ENCODE results near the gene MC1R. TPM values are rescaled to one million over a fixed set of nuclear protein-coding genes. Genes with fewer than 3 reads are reported as not detected.
A peak's percentile ranks its signal among the peaks of the same experiment; 100 is the strongest.

Gene MC1R
- total and polyA plus RNA-seq, 10 of the 15 experiments (the other 5 are each of a cell fraction or from before 2014, with no cell fraction given) = 0.06 to 2.3 (median 0.45) TPM

DNA sequence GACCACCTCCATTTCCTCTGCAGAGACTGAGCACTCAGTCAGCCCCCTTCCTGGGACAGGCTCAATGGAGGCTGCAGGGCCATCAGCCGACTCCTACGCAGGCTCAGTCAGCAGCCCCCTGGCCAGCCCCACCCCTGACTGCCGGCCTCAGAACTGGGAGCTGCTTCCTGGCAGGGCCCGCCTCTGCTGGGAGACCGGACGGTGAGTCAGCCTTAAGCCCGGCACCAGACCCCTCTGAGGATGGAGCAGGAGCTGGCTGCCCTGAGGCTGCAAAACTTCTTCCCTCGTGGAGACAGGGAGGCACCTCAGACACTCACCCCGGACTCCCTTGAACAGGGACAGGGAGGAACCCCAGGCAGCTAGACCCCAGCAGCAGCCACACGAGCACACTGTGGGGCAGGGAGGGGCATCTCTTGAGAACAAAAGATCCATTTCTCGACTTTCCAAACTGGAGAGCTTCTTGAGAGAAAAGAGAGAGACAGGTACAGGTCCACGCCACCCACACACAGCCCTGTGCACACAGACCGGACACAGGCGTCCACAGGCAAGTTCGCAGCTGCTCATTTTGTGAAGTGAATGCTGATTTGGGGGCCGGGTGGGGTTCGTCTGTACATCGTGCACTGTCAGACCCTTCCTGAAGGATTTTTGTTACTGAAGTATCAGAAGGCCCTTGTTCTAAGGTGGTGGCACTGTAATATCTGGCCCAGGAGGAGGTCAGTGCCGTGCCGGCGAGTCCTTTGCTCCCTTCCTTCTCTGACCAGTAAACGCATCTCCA, 3.2 kb downstream of the MC1R start:
- Histone ChIP-seq H4K20me1 (ENCODE audit: control insufficient read depth, insufficient read depth) (no peaks in the 10 kb centered on the region), H2AFZ (ENCODE audit: control insufficient read depth, low read depth, low read length) (no peak overlapping the region), H3K9me3 (replicated peaks; ENCODE audit: control insufficient read depth, insufficient read depth, low read length) (no peaks in the 10 kb centered on the region), H3K27me3 (replicated peaks in 1 of 2; ENCODE audit: control insufficient read depth in 2 of 2, insufficient read depth in 2 of 2, low read length in 1 of 2) (peaks cover 14 to 16% of the 10 kb centered on the region in 2 experiments), H3K4me3 (no peak overlapping the region), H3K4me2 (ENCODE audit: control insufficient read depth, insufficient read depth) (no peak overlapping the region), H3K79me2 (ENCODE audit: control insufficient read depth, insufficient read depth, low read length) (no peaks in the 10 kb centered on the region), H3K36me3 (ENCODE audit: control insufficient read depth in 2 of 2, insufficient read depth in 2 of 2, low read length in 1 of 2) (no peaks in the 10 kb centered on the region), H3K9ac (ENCODE audit: control insufficient read depth, insufficient read depth, low read length) (no peak overlapping the region), H3K4me1 (ENCODE audit: control insufficient read depth, insufficient read depth, low read length) (peaks cover 11% of the 10 kb centered on the region), H3K27ac (ENCODE audit: control insufficient read depth, insufficient read depth) (no peak overlapping the region)
- ChIA-PET CTCF (interaction anchor here (0.7 kb wide), 1 partner anchor 98 kb away, joined by 3 read pairs; no protein-coding TSS in a partner anchor), RAD21 (ENCODE audit: unreplicated experiment) (interaction anchor here (1.2 kb wide), 1 partner anchor 23 kb away, joined by 3 read pairs; no protein-coding TSS in a partner anchor), SMC1A (ENCODE audit: uncharacterized antibody, unreplicated experiment) (no interaction called here), POLR2A (no interaction called here)
- in situ Hi-C loops (cut with MboI) (no loop called here), intact Hi-C loops (cut with micrococcal nuclease; ENCODE audit: unreplicated experiment) (no loop called here)
- TF ChIP-seq NFYA (IDR thresholded peaks at IDR 0.05; ENCODE audit: borderline replicate concordance, low read depth, low read length) = no peak
- peak; percentile 33 for TF ChIP-seq SUZ12 (IDR thresholded peaks at IDR 0.05; ENCODE audit: unreplicated experiment)
- FAIRE-seq (no peak), ATAC-seq (no peak), DNase-seq (ENCODE audit: low read depth, low spot score) (no peak)
- 8% methylated on average over 22 of the region's 22 CpGs for WGBS (ENCODE audit: insufficient coverage, insufficient replicate concordance, low lambda C conversion rate, missing lambda C conversion rate)
- no TSS peak for BruUV-seq (replicated peaks)

DNA sequence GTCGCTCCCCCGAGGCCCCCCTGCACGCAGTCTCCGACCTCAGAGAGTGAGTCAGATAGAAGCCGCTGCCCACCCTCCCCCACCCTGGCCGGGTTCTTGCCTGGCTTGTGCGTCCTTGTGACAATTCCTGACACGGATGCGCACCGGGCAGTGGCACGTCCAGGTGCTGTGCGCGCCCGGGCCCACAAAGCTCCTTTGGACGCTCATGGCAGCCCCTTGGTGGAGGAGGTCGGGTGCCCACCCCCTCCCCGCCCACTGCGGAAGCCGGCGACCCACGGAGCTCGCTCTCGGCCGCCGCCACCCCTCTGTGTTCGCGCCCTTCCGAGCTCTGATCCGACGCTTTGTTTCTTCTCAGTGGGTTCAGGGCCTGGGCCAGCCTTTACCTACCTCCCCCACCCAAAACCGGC, 3.8 kb downstream of the MC1R start:
- BruUV-seq (replicated peaks) = no TSS peak
- H3K27ac ChIP-seq (ENCODE audit: control insufficient read depth, insufficient read depth) = no peak overlapping the region
- FAIRE-seq (no peak), ATAC-seq (no peak), DNase-seq (ENCODE audit: low read depth, low spot score) (no peak)
- RAD21 ChIA-PET (ENCODE audit: unreplicated experiment) = interaction anchor here (1.2 kb wide), 1 partner anchor 22 kb away, joined by 3 read pairs; no protein-coding TSS in a partner anchor
- POLR2A ChIA-PET = no interaction called here
- 0 out of 2 replicates have a peak overlapping the region, but pooled peaks have one; percentile 41 for H3K4me3 ChIP-seq
- intact Hi-C loops (cut with micrococcal nuclease; ENCODE audit: unreplicated experiment) = no loop called here
- peaks cover 8% of the 10 kb centered on the region for H3K4me1 ChIP-seq (ENCODE audit: control insufficient read depth, insufficient read depth, low read length)
- no peaks in the 10 kb centered on the region for H4K20me1 ChIP-seq (ENCODE audit: control insufficient read depth, insufficient read depth)
- SMC1A ChIA-PET (ENCODE audit: uncharacterized antibody, unreplicated experiment) = no interaction called here
- no peaks in the 10 kb centered on the region for H3K36me3 ChIP-seq (ENCODE audit: control insufficient read depth in 2 of 2, insufficient read depth in 2 of 2, low read length in 1 of 2)
- 2% methylated on average over 10 of the region's 31 CpGs for WGBS (ENCODE audit: insufficient coverage, insufficient replicate concordance, low lambda C conversion rate, missing lambda C conversion rate)
- no peak overlapping the region for H2AFZ ChIP-seq (ENCODE audit: control insufficient read depth, low read depth, low read length)
- H3K27me3 ChIP-seq (replicated peaks in 1 of 2; ENCODE audit: control insufficient read depth in 2 of 2, insufficient read depth in 2 of 2, low read length in 1 of 2) = peaks cover 14 to 16% of the 10 kb centered on the region in 2 experiments
- CTCF ChIA-PET = interaction anchor here (0.7 kb wide), 1 partner anchor 98 kb away, joined by 3 read pairs; no protein-coding TSS in a partner anchor
- in situ Hi-C loops (cut with MboI) = no loop called here
- H3K9me3 ChIP-seq (replicated peaks; ENCODE audit: control insufficient read depth, insufficient read depth, low read length) = no peaks in the 10 kb centered on the region
- H3K79me2 ChIP-seq (ENCODE audit: control insufficient read depth, insufficient read depth, low read length) = no peaks in the 10 kb centered on the region
- no peak overlapping the region for H3K9ac ChIP-seq (ENCODE audit: control insufficient read depth, insufficient read depth, low read length)
- H3K4me2 ChIP-seq (ENCODE audit: control insufficient read depth, insufficient read depth) = peak overlapping the region; percentile 74
- TF ChIP-seq, protein P1, sequence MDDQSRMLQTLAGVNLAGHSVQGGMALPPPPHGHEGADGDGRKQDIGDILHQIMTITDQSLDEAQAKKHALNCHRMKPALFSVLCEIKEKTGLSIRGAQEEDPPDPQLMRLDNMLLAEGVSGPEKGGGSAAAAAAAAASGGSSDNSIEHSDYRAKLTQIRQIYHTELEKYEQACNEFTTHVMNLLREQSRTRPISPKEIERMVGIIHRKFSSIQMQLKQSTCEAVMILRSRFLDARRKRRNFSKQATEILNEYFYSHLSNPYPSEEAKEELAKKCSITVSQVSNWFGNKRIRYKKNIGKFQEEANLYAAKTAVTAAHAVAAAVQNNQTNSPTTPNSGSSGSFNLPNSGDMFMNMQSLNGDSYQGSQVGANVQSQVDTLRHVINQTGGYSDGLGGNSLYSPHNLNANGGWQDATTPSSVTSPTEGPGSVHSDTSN (IDR thresholded peaks at IDR 0.05; ENCODE audit: insufficient replicate concordance, low read depth, low read length) = no peak
- TF ChIP-seq NBN (IDR thresholded peaks at IDR 0.05) = no peak
- TF ChIP-seq, protein P2, sequence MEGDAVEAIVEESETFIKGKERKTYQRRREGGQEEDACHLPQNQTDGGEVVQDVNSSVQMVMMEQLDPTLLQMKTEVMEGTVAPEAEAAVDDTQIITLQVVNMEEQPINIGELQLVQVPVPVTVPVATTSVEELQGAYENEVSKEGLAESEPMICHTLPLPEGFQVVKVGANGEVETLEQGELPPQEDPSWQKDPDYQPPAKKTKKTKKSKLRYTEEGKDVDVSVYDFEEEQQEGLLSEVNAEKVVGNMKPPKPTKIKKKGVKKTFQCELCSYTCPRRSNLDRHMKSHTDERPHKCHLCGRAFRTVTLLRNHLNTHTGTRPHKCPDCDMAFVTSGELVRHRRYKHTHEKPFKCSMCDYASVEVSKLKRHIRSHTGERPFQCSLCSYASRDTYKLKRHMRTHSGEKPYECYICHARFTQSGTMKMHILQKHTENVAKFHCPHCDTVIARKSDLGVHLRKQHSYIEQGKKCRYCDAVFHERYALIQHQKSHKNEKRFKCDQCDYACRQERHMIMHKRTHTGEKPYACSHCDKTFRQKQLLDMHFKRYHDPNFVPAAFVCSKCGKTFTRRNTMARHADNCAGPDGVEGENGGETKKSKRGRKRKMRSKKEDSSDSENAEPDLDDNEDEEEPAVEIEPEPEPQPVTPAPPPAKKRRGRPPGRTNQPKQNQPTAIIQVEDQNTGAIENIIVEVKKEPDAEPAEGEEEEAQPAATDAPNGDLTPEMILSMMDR (IDR thresholded peaks at IDR 0.05 in 2 of 3, conservative IDR thresholded peaks at IDR 0.05 in 1 of 3; ENCODE audit: control insufficient read depth in 2 of 3, extremely low read depth in 1 of 3, insufficient read depth in 1 of 3, low read depth in 3 of 3, low read length in 3 of 3) = no peak
- TF ChIP-seq, protein P3, sequence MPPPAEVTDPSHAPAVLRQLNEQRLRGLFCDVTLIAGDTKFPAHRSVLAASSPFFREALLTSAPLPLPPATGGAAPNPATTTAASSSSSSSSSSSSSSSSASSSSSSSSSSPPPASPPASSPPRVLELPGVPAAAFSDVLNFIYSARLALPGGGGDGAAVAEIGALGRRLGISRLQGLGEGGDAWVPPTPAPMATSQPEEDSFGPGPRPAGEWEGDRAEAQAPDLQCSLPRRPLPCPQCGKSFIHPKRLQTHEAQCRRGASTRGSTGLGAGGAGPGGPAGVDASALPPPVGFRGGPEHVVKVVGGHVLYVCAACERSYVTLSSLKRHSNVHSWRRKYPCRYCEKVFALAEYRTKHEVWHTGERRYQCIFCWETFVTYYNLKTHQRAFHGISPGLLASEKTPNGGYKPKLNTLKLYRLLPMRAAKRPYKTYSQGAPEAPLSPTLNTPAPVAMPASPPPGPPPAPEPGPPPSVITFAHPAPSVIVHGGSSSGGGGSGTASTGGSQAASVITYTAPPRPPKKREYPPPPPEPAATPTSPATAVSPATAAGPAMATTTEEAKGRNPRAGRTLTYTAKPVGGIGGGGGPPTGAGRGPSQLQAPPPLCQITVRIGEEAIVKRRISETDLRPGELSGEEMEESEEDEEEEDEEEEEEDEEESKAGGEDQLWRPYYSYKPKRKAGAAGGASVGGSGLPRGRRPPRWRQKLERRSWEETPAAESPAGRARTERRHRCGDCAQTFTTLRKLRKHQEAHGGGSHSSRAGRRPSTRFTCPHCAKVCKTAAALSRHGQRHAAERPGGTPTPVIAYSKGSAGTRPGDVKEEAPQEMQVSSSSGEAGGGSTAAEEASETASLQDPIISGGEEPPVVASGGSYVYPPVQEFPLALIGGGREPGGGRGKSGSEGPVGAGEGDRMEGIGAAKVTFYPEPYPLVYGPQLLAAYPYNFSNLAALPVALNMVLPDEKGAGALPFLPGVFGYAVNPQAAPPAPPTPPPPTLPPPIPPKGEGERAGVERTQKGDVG (CRISPR knock-in tag; IDR thresholded peaks at IDR 0.05) = no peak
- no peak for TF ChIP-seq EP300 (IDR thresholded peaks at IDR 0.05; ENCODE audit: borderline replicate concordance in 1 of 2, control insufficient read depth in 1 of 2, low read depth in 2 of 2, low read length in 2 of 2)
